Cardiac fibroblast (primary cell): Measurements from ENCODE around the gene PKD1L1.

Experiments
- DNase-seq, 2 donors: peaks; one replicate each; pipeline versions ENCODE4 v3.0.0 to v3.0.0-alpha.2; 2010; ENCODE audit warnings: low read depth in 2 of 2
- H3K4me3 ChIP-seq, 2 donors: replicated peaks in 1 of 2; 1 replicate in 1 of 2; 2 replicates in 1 of 2; pipeline ENCODE4 v1.5.1; 2011; ENCODE audit warnings: low read depth in 2 of 2, low read length in 2 of 2, mild to moderate bottlenecking in 2 of 2, moderate library complexity in 1 of 2
- CTCF ChIP-seq: IDR thresholded peaks from one replicate; pipeline ENCODE4 v1.5.1; 2011; ENCODE audit warnings: low read depth, mild to moderate bottlenecking, low read length, inconsistent platforms

Gene PKD1L1

GRCh38 chr7:47763063-47763974, 184.9 kb downstream of the PKD1L1 start:
- peak; percentile 59 to 80 for DNase-seq
- TF ChIP-seq CTCF: no peak
- H3K4me3 ChIP-seq: no peak overlapping the region

- H3K4me3 ChIP-seq: no peak overlapping the region
- no peak for TF ChIP-seq CTCF
- DNase-seq: no peak
Measured at GRCh38 chr7:47762746-47763062, 185.6 kb downstream of the PKD1L1 start.

- DNase-seq: no peak
- TF ChIP-seq CTCF: no peak
- no peak overlapping the region for H3K4me3 ChIP-seq
Measured at GRCh38 chr7:47762207-47762606, 186.1 kb downstream of the PKD1L1 start.

- H3K4me3 ChIP-seq: no peak overlapping the region
- DNase-seq: peak; percentile 40 to 60
Measured at GRCh38 chr7:47759056-47759706, 189.1 kb downstream of the PKD1L1 start.

GRCh38 chr7:47758546-47758945, 189.7 kb downstream of the PKD1L1 start:
- peak; percentile 54 to 68 for DNase-seq
- H3K4me3 ChIP-seq: no peak overlapping the region
- no peak for TF ChIP-seq CTCF

More at GRCh38 chr7:47759056-47759706, 189.1 kb downstream of the PKD1L1 start:
- TF ChIP-seq CTCF: peak; percentile 19

- DNase-seq: peak; percentile 92 to 95
- TF ChIP-seq CTCF: no peak
- no peak overlapping the region for H3K4me3 ChIP-seq
Measured at GRCh38 chr7:47757921-47758411, 190.3 kb downstream of the PKD1L1 start.
